GM10847 (cell line): Measurements from ENCODE around the gene COLQ.

Source experiments
- POLR2A ChIP-seq: IDR thresholded peaks from 2 replicates; pipeline ENCODE4 v1.6.1; 2011; ENCODE audit not compliant: insufficient read length; ENCODE audit errors: extremely low read depth

Gene COLQ

GRCh38 chr3:15521573-15521965 lies at the start of gene COLQ:
Gene COLQ (minus strand): TSS chr3:15521706. CDS start chr3:15521625, 81 bp downstream.
- no peak for TF ChIP-seq POLR2A

DNA sequence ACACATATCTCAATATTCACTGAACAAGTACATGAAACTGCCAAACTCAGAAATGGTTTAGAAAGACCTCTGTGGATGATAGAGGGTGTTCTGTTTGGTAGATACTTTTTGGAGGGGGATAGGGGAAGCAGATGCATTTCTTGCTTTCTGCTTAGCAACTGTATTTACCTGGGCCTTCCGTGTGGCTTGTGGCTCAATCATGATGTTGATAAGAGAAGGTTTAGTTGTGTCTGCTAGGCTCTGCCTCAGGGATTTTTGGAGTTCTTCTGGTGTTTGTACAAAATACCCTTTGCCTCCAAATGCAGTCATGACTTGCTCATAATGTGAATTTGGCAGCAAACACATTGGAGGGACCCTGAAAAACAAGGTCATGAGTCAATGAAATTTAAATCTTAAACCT lies 41.7 kb upstream of the COLQ start:
- no peak for TF ChIP-seq POLR2A

DNA sequence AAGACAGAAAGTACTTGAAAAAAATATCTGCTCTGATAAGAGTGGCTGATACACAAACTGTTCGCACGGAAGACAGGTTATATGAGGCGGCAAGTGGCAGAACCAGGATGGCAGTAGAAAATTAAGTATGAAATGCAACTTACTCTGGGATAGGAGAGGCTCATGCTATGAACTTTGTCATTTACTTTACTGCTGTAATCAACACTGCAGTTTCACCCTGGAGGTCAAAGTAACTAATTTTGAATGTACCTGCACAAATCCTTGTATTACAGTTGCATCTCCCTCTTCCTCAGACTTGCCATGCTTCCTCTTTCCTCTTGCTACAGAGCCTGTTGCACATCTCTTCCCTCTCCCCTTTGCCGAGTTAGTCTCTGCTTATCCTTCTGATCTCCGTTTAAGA lies 41.1 kb upstream of the COLQ start:
- TF ChIP-seq POLR2A = no peak

DNA sequence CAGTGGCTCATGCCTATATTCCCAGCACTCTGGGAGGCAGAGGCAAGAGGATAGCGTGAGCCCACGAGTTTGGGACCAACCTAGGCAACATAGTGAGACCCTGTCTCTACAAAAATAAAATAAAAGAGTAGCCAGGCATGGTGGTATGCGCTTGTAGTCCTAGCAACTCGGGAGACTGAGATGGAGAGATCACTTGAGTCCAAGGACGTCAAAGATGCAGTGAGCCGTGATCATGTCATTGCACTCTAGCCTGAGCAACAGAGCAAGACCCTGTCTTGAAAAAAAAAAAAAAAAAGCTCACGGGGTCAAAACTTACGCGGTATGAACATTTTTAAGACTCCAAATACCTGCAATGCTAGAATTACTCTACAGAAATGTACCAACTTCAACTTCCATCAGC lies 37.1 kb upstream of the COLQ start:
- no peak for TF ChIP-seq POLR2A

GRCh38 chr3:15557511-15557946 lies 36.0 kb upstream of the COLQ start:
- TF ChIP-seq POLR2A = no peak

DNA sequence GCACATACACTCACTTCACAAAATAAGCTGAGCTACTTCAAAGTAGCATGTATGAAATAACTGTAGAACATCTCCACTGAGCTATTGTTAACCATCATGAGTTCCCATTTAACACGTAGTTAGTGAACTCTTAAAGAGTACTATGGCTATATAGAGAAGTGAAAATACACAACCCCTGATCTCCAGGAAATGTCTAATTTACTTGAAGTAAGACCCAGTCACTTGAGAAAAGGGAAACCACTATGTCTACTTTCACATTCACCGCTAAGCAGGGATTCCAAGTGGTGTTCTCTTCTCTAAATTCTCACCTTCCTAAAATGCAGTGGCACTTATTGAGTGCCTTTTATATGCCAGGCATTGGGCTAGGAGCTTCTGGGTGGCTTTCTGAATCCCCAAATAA lies 35.0 kb upstream of the COLQ start:
- TF ChIP-seq POLR2A = no peak

GRCh38 chr3:15553749-15554148 lies 32.2 kb upstream of the COLQ start:
- no peak for TF ChIP-seq POLR2A

- TF ChIP-seq POLR2A = no peak
Observed at GRCh38 chr3:15551902-15552301, 30.4 kb upstream of the COLQ start.

GRCh38 chr3:15549846-15550245 lies 28.3 kb upstream of the COLQ start:
- TF ChIP-seq POLR2A = no peak

GRCh38 chr3:15542614-15543013 lies 21.1 kb upstream of the COLQ start:
- TF ChIP-seq POLR2A = no peak

DNA sequence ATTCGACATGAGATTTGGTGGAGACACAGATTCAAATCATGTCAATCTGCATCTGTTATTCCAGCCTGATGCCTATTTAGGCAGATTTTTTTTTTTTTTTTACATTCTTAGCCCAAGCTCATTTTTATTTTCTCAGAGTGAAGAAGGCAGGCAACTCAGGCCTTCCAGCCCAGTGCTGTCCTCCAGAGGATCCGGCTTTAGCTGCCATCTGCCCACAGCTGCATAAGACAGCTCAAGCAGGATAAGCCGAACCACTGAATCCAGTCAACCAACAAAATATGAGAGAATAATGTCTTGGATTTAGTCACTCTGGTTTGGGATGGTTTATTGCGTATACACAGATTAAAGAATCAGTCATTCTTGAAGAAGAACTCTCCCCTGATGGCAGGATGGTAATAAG lies 19.9 kb upstream of the COLQ start:
- no peak for TF ChIP-seq POLR2A

DNA sequence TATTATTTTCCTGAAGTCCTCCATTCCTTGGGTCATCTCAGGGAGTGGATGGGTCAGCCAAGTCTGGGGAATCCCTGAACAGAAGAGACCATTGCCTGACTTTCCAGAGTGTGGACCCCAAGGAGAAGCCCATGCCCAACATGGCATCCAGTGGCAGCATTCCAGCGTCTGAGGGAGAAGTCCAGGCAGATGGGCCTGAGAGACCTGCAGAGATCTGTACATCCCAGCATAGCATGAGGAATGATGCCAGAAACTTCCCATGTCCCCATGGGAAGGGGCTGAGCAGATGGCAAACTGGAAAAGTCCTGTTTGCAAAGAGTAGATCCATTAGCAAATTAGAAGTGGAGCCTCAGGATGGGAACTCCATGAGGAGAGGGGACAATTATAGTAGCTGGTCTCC lies 17.6 kb upstream of the COLQ start:
- no peak for TF ChIP-seq POLR2A

- no peak for TF ChIP-seq POLR2A
Observed at GRCh38 chr3:15538345-15538744, 16.8 kb upstream of the COLQ start.

GRCh38 chr3:15536856-15537255 lies 15.3 kb upstream of the COLQ start:
- no peak for TF ChIP-seq POLR2A

DNA sequence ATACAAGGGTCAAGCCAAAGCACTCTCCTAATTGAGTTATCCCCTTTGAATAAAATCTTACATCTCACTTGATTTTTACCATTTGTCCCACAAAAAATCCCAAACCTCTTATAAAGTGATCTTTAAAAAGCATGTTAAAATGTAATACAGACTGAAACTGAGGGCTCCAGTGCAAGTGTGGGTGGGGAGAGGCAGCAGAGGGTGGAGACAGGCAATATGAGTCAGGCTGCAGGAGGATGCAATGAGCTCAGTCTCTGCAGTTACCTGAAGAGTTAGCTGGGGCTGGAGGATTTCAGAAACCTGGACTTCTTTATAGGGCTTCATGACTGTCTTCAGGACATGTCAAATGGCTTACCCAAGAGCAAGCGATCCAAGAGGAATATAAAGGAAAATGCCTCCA lies 14.2 kb upstream of the COLQ start:
- TF ChIP-seq POLR2A = no peak

DNA sequence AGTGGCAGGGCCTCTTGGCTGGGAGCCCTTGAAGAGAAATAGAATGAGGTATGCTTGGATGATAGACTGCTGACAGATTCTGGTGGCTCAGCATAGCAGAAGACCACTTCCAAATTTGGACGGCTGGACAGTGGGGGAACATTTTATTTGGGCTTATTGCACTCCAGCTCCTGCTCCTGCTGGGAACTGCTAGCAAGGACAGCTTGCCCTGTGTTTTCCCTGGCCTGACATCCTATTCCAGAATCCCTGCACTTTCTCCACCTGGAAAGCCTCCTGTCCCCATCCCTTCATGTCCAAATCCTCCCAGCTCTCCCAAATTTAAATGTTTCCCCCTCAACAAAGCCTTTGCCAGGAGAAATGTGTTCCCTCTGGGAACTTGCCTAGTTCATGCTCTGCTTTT lies 9.8 kb upstream of the COLQ start:
- no peak for TF ChIP-seq POLR2A

- no peak for TF ChIP-seq POLR2A
Observed at GRCh38 chr3:15528854-15529537, 7.5 kb upstream of the COLQ start.
